GM19238 (cell line): ENCODE measurements around the gene PTPRK.
"Not testable (repeated sequence)": the region's sequence is repeated elsewhere in the genome, so short reads cannot be mapped to it uniquely, and the experiment has no call there.

ENCODE experiments used
- DNase-seq: peaks from one replicate; pipeline ENCODE4 v3.0.0; 2011; ENCODE audit warnings: low spot score; ENCODE audit not compliant: insufficient read length

Gene PTPRK

GRCh38 chr6:127933852-127934840, 586.3 kb downstream of the PTPRK start:
- DNase-seq = no peak

- no peak for DNase-seq
Observed at GRCh38 chr6:127933137-127933536, 587.3 kb downstream of the PTPRK start.

- DNase-seq = no peak
Observed at GRCh38 chr6:127932708-127933107, 587.7 kb downstream of the PTPRK start.

GRCh38 chr6:127926441-127926840, 594.0 kb downstream of the PTPRK start:
- not testable (repeated sequence) for DNase-seq

- no peak for DNase-seq
Observed at GRCh38 chr6:127924440-127924839, 596.0 kb downstream of the PTPRK start.

GRCh38 chr6:127924031-127924430, 596.4 kb downstream of the PTPRK start:
- no peak for DNase-seq

- DNase-seq = no peak
Observed at GRCh38 chr6:127923135-127923534, 597.3 kb downstream of the PTPRK start.

- no peak for DNase-seq
Observed at GRCh38 chr6:127921982-127922381, 598.4 kb downstream of the PTPRK start.

- DNase-seq = no peak
Observed at GRCh38 chr6:127920804-127921203, 599.6 kb downstream of the PTPRK start.
